GM21526 (cell line): ENCODE data around the gene NDEL1.

Experiments used
- ATAC-seq: cut with Tn5 transposase; IDR thresholded peaks from one replicate; pipeline ENCODE4 v1.9.1; 2021; ENCODE audit warnings: moderate library complexity; ENCODE audit not compliant: unreplicated experiment, low FRiP score

NDEL1 gene

GRCh38 chr17:8475781-8476180, 40.1 kb downstream of the NDEL1 start:
- ATAC-seq = no peak

- ATAC-seq = no peak
These were observed 41.1 kb downstream of the NDEL1 start for GRCh38 chr17:8476741-8477140.

GRCh38 chr17:8477171-8477570, 41.5 kb downstream of the NDEL1 start:
- ATAC-seq = no peak

- ATAC-seq = no peak
These were observed 42.2 kb downstream of the NDEL1 start for GRCh38 chr17:8477715-8478441.

GRCh38 chr17:8479431-8479947, 43.8 kb downstream of the NDEL1 start:
- no peak for ATAC-seq

- no peak for ATAC-seq
These were observed 44.6 kb downstream of the NDEL1 start for GRCh38 chr17:8480011-8480976.

- no peak for ATAC-seq
These were observed 45.4 kb downstream of the NDEL1 start for GRCh38 chr17:8481089-8481488.

- ATAC-seq = no peak
These were observed 46.0 kb downstream of the NDEL1 start for GRCh38 chr17:8481703-8482102.

- ATAC-seq = no peak
These were observed 46.9 kb downstream of the NDEL1 start for GRCh38 chr17:8482546-8482945.

GRCh38 chr17:8484465-8484864, 48.8 kb downstream of the NDEL1 start:
- ATAC-seq = no peak

GRCh38 chr17:8485491-8485890, 49.8 kb downstream of the NDEL1 start:
- ATAC-seq = no peak

GRCh38 chr17:8487130-8487645, 51.5 kb downstream of the NDEL1 start:
- no peak for ATAC-seq

GRCh38 chr17:8487743-8488142, 52.1 kb downstream of the NDEL1 start:
- ATAC-seq = no peak

- no peak for ATAC-seq
These were observed 52.8 kb downstream of the NDEL1 start for GRCh38 chr17:8488491-8488890.

GRCh38 chr17:8488901-8489300, 53.2 kb downstream of the NDEL1 start:
- ATAC-seq = no peak

GRCh38 chr17:8489841-8490240, 54.2 kb downstream of the NDEL1 start:
- no peak for ATAC-seq

GRCh38 chr17:8490256-8491023, 54.8 kb downstream of the NDEL1 start:
- no peak for ATAC-seq

GRCh38 chr17:8492121-8492520, 56.4 kb downstream of the NDEL1 start:
- no peak for ATAC-seq

- ATAC-seq = no peak
These were observed 58.3 kb downstream of the NDEL1 start for GRCh38 chr17:8494021-8494420.

- no peak for ATAC-seq
These were observed 58.9 kb downstream of the NDEL1 start for GRCh38 chr17:8494506-8495111.
